NCI-H510A (cell line): ENCODE results near the gene TTBK2.
"Not testable (repeated sequence)": the region's sequence is repeated elsewhere in the genome, so short reads cannot be mapped to it uniquely, and the experiment has no call there.

ENCODE experiments used
- DNase-seq: peaks from one replicate; lab custom pipeline; 2025; lab: John Stamatoyannopoulos, UW

Gene TTBK2

GRCh38 chr15:42826251-42826890 is 94.2 kb downstream of the TTBK2 start:
- DNase-seq, result no peak

GRCh38 chr15:42825599-42825998 is 95.0 kb downstream of the TTBK2 start:
- DNase-seq, result no peak

GRCh38 chr15:42820811-42821210 is 99.8 kb downstream of the TTBK2 start:
- DNase-seq, result no peak

GRCh38 chr15:42819786-42820185 is 100.8 kb downstream of the TTBK2 start:
- no peak for DNase-seq

- DNase-seq, result no peak
Observed at GRCh38 chr15:42811433-42811832, 109.1 kb downstream of the TTBK2 start.

GRCh38 chr15:42808913-42809312 is 111.7 kb downstream of the TTBK2 start:
- no peak for DNase-seq

GRCh38 chr15:42805266-42805665 is 115.3 kb downstream of the TTBK2 start:
- DNase-seq, result no peak

- DNase-seq, result no peak
Observed at GRCh38 chr15:42804739-42805138, 115.8 kb downstream of the TTBK2 start.

- DNase-seq, result no peak
Observed at GRCh38 chr15:42803436-42803835, 117.1 kb downstream of the TTBK2 start.

GRCh38 chr15:42802168-42802567 is 118.4 kb downstream of the TTBK2 start:
- no peak for DNase-seq

- no peak for DNase-seq
Observed at GRCh38 chr15:42800731-42801474, 119.7 kb downstream of the TTBK2 start.

GRCh38 chr15:42798802-42799201 is 121.8 kb downstream of the TTBK2 start:
- no peak for DNase-seq

GRCh38 chr15:42796955-42797782 is 123.4 kb downstream of the TTBK2 start:
- no peak for DNase-seq

GRCh38 chr15:42788725-42789124 is 131.9 kb downstream of the TTBK2 start:
- no peak for DNase-seq

- no peak for DNase-seq
Observed at GRCh38 chr15:42786978-42787377, 133.6 kb downstream of the TTBK2 start.

GRCh38 chr15:42785569-42785968 is 135.0 kb downstream of the TTBK2 start:
- DNase-seq, result no peak

- DNase-seq, result no peak
Observed at GRCh38 chr15:42784705-42785104, 135.9 kb downstream of the TTBK2 start.

- no peak for DNase-seq
Observed at GRCh38 chr15:42782716-42783115, 137.9 kb downstream of the TTBK2 start.

- no peak for DNase-seq
Observed at GRCh38 chr15:42775416-42775815, 145.2 kb downstream of the TTBK2 start.

GRCh38 chr15:42772901-42773300 is 147.7 kb downstream of the TTBK2 start:
- DNase-seq, result no peak

GRCh38 chr15:42772144-42772543 is 148.4 kb downstream of the TTBK2 start:
- no peak for DNase-seq

GRCh38 chr15:42766109-42766508 is 154.5 kb downstream of the TTBK2 start:
- DNase-seq, result not testable (repeated sequence)
